T-cell (primary cell): ENCODE measurements around the gene DAB2IP. TPM values are rescaled to one million over a fixed set of nuclear protein-coding genes. Genes with fewer than 3 reads are reported as not detected.

Source experiments
- ATAC-seq, 4 experiments: fragments of 200-7000 bp in 3 of 4; fragments of 150-1000 bp in 1 of 4; cut with Tn5 transposase; replicated peaks in 1 of 4; 1 replicate in 3 of 4; 2 replicates in 1 of 4; pipeline ENCODE4 v1.10.0; 2021; ENCODE audit warnings: moderate library complexity in 3 of 4, mild to moderate bottlenecking in 2 of 4, moderate number of reproducible peaks in 1 of 4
- CTCF ChIA-PET, 2 donors: fragments of 300-600 bp; sonication (Branson Sonifier 250); formaldehyde crosslinking; loops; one replicate each; lab custom pipeline; 2022; ENCODE audit warnings: antibody characterized with exemption in 2 of 2; lab: Charles Lee
- POLR2A ChIA-PET, 2 donors: fragments of 300-600 bp; sonication (Branson Sonifier 250); formaldehyde crosslinking; loops; one replicate each; lab custom pipeline; 2022; ENCODE audit warnings: antibody characterized with exemption in 2 of 2; lab: Charles Lee
- DNase-seq, 35 experiments: peaks; one replicate each; pipeline versions ENCODE4 v3.0.0 to v3.0.0-alpha.2; 2013 to 2023
- H3K27ac ChIP-seq: one replicate; pipeline ENCODE4 v1.5.1; 2013; ENCODE audit warnings: low read length
- H3K27me3 ChIP-seq, 2 experiments: replicated peaks in 1 of 2; 1 replicate in 1 of 2; 2 replicates in 1 of 2; pipeline versions ENCODE4 v1.6.1 to v1.7.0; 2013; ENCODE audit warnings: low read length in 1 of 2, mixed read lengths in 1 of 2; ENCODE audit not compliant: control insufficient read depth in 2 of 2, insufficient read depth in 2 of 2; ENCODE audit errors: extremely low read depth in 1 of 2
- H3K36me3 ChIP-seq, 2 donors: 1 replicate in 1 of 2; 2 replicates in 1 of 2; pipeline versions ENCODE4 v1.6.1 to v1.7.0; 2013; ENCODE audit warnings: low read length in 1 of 2; ENCODE audit not compliant: control insufficient read depth in 2 of 2, insufficient read depth in 1 of 2; ENCODE audit errors: extremely low read depth in 1 of 2
- H3K4me1 ChIP-seq, 2 experiments: 1 replicate in 1 of 2; 2 replicates in 1 of 2; pipeline versions ENCODE4 v1.6.1 to v1.7.0; 2013; ENCODE audit warnings: low read length in 2 of 2, mixed read lengths in 1 of 2; ENCODE audit not compliant: insufficient read depth in 2 of 2, control insufficient read depth in 1 of 2; ENCODE audit errors: extremely low read depth in 1 of 2
- H3K4me3 ChIP-seq, 2 donors: 1 replicate in 1 of 2; 2 replicates in 1 of 2; pipeline versions ENCODE4 v1.5.1 to v1.7.0; 2013; ENCODE audit warnings: mild to moderate bottlenecking in 2 of 2, low read length in 1 of 2, moderate library complexity in 1 of 2; ENCODE audit not compliant: control insufficient read depth in 1 of 2; ENCODE audit errors: extremely low read depth in 1 of 2
- H3K9me3 ChIP-seq: 2 replicates; pipeline ENCODE4 v1.7.0; 2013
- H3K27ac Mint-ChIP-seq, 2 donors: one replicate each; pipeline ENCODE4 v1.8.0; 2020 to 2021; ENCODE audit warnings: mild to moderate bottlenecking in 2 of 2, mixed read lengths in 2 of 2
- H3K27me3 Mint-ChIP-seq, 2 donors: one replicate each; pipeline ENCODE4 v1.8.0; 2021 to 2022; ENCODE audit warnings: mixed read lengths in 2 of 2
- H3K36me3 Mint-ChIP-seq: one replicate; pipeline ENCODE4 v1.8.0; 2021; ENCODE audit warnings: mixed read lengths
- H3K4me1 Mint-ChIP-seq, 3 donors: one replicate each; pipeline ENCODE4 v1.8.0; 2020 to 2022; ENCODE audit warnings: mixed read lengths in 3 of 3, mild to moderate bottlenecking in 1 of 3
- H3K4me3 Mint-ChIP-seq, 3 donors: one replicate each; pipeline ENCODE4 v1.8.0; 2020 to 2022; ENCODE audit warnings: mild to moderate bottlenecking in 3 of 3, mixed read lengths in 3 of 3, moderate library complexity in 3 of 3
- H3K9me3 Mint-ChIP-seq, 3 donors: one replicate each; pipeline ENCODE4 v1.8.0; 2020 to 2022; ENCODE audit warnings: mixed read lengths in 3 of 3
- WGBS: methylation state at CpG from one replicate; pipeline ENCODE4 v1.1.5; 2013; ENCODE audit warnings: missing lambda C conversion rate; ENCODE audit not compliant: insufficient coverage; 5-methylcytosine and 5-hydroxymethylcytosine counted together
- total RNA-seq, 35 experiments: library from RNA in 6 of 35; stranded (reverse) in 6 of 35; fragments of 120-200 nt in 1 of 35; gene quantifications; one replicate each; pipeline versions ENCODE4 v1.2.1 to v1.2.4 and lab custom pipeline; 2013 to 2026

Gene DAB2IP
- total RNA-seq, 5 donors from 2014 or later (not counting 1 experiment from before 2014, with no cell fraction given), result 0.22 to 0.53 (median 0.34) TPM; not detected in 1

DNA sequence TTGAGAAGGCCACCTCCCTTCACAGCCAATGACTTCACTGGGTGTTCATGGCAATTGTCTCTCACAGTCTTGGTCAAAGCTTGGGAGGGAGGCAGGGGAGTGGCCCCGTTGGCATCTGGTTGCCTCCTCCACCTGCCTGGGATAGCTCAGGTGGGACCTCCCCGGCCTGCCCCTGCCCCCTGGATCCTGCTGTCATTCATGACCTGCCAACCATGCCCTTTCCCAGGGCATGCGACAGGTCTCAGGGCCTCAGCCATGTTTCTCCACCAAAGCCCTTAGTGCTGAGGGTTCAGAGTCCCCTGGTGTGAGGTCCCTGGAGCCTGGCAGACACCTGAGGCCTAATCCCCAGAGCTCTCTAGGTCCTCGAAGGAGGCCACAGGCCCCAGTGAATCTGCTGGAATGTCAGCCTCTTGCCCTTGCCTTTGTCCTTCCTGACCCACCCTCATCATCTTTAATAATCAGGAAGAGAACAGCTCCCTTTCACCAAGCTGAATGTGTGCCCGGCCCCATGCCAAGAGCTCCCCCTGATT, 5.6 kb downstream of the DAB2IP start:
- H3K4me1 Mint-ChIP-seq, result peaks cover 8% of the 10 kb centered on the region in 3 donors
- H3K27me3 Mint-ChIP-seq, result peaks cover 49 to 65% of the 10 kb centered on the region in 2 donors
- POLR2A ChIA-PET, result no interaction called here
- H3K27me3 ChIP-seq, result peaks cover 0 to 73% of the 10 kb centered on the region in 2 experiments
- H3K27ac Mint-ChIP-seq, result no peak overlapping the region
- CTCF ChIA-PET, result no interaction called here
- no peaks in the 10 kb centered on the region for H3K9me3 ChIP-seq
- WGBS, result 79% methylated on average over 3 of the region's 5 CpGs
- H3K36me3 Mint-ChIP-seq, result no peaks in the 10 kb centered on the region
- H3K36me3 ChIP-seq, result no peaks in the 10 kb centered on the region
- DNase-seq (no peak), ATAC-seq (no peak)
- no peak overlapping the region for H3K4me3 Mint-ChIP-seq
- H3K27ac ChIP-seq, result no peak overlapping the region
- no peak overlapping the region for H3K4me3 ChIP-seq
- H3K9me3 Mint-ChIP-seq, result no peaks in the 10 kb centered on the region
- H3K4me1 ChIP-seq, result peaks cover 0 to 6% of the 10 kb centered on the region in 2 experiments

DNA sequence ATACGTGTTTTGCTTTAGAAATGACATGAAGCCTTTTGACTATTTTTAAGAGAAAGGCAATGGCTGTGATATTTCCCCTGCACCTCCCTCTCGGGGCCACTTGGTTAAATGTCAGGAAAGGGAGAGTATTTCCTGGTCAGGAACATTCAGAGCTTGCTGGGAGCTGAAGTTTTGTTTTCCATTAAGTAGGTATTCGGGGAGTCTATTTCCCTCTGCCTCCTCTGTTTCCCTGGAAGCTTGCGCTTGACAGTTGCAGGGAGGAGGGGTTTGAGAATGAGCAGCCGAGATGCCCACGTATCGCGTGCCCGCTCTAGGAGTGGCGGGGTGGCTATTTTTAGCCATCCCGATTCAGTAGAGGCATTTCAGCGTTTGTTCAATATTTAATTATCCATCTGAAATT, 6.7 kb downstream of the DAB2IP start:
- no peaks in the 10 kb centered on the region for H3K9me3 Mint-ChIP-seq
- H3K27me3 Mint-ChIP-seq, result peaks cover 44 to 61% of the 10 kb centered on the region in 2 donors
- no peak for ATAC-seq

DNA sequence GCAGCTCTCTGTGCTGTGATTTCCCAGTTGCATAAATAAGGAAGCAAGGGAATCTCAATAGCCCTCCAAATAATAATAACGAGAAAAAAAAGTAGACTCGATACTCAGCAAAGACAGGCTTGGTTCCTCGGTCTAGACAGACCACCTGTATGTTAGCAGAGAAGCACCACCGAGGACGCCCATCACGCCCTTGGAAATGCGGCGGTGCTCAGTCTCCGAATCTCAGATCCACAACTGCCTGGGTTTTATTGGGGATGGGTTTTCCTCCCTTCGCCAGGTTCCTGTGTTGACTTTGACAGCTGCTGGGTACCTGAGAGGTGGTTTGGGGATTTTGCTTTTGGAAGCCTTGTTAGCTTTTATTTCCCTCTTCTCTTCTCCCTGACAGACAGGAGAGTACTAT, 7.2 kb downstream of the DAB2IP start:
- no peaks in the 10 kb centered on the region for H3K4me1 Mint-ChIP-seq
- no peaks in the 10 kb centered on the region for H3K9me3 Mint-ChIP-seq
- H3K36me3 Mint-ChIP-seq, result no peaks in the 10 kb centered on the region
- no peak overlapping the region for H3K27ac Mint-ChIP-seq
- Histone ChIP-seq H3K27ac (no peak overlapping the region), H3K27me3 (peaks cover 0 to 66% of the 10 kb centered on the region in 2 experiments), H3K4me1 (no peaks in the 10 kb centered on the region), H3K36me3 (no peaks in the 10 kb centered on the region), H3K9me3 (no peaks in the 10 kb centered on the region), H3K4me3 (no peak overlapping the region)
- H3K27me3 Mint-ChIP-seq, result peaks cover 42 to 57% of the 10 kb centered on the region in 2 donors
- ChIA-PET CTCF (no interaction called here), POLR2A (no interaction called here)
- 96% methylated on average over 3 of the region's 10 CpGs for WGBS
- DNase-seq (no peak), ATAC-seq (no peak)
- no peak overlapping the region for H3K4me3 Mint-ChIP-seq

More for the DNA sequence above, 6.7 kb downstream of the DAB2IP start:
- Mint-ChIP-seq H3K27ac (no peak overlapping the region), H3K4me3 (no peak overlapping the region), H3K36me3 (no peaks in the 10 kb centered on the region), H3K4me1 (no peaks in the 10 kb centered on the region)
- H3K27me3 ChIP-seq, result peaks cover 0 to 66% of the 10 kb centered on the region in 2 experiments
- DNase-seq, result no peak
- H3K4me1 ChIP-seq, result no peaks in the 10 kb centered on the region
- ChIA-PET CTCF (no interaction called here), POLR2A (no interaction called here)
- H3K4me3 ChIP-seq, result no peak overlapping the region
- 86% methylated on average over 12 of the region's 12 CpGs for WGBS
- H3K27ac ChIP-seq, result no peak overlapping the region
- no peaks in the 10 kb centered on the region for H3K9me3 ChIP-seq
- H3K36me3 ChIP-seq, result no peaks in the 10 kb centered on the region

DNA sequence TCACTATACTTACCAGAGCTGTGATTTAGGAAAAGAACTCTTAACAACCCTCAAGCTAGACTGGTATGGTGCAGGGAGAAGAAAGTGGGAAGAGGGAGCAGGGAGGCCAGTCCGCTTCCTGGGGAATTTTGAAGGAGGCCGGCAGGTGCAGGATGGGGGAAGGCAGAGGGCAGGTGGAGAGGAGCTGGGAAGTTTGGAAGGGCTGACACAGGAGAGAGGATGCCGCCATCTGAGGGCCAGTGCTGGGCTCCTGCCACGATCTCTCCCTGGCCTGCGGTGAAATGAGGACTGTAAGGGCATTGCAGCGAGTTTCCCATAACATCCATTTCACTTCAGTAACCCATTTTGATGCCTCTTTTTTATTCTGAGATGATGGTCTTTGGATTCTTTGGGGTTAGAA, 8.9 kb downstream of the DAB2IP start:
- peaks cover 0 to 51% of the 10 kb centered on the region in 2 experiments for H3K27me3 ChIP-seq
- no peak overlapping the region for H3K27ac ChIP-seq
- no peaks in the 10 kb centered on the region for H3K36me3 ChIP-seq
- H3K4me3 Mint-ChIP-seq, result no peak overlapping the region
- H3K27me3 Mint-ChIP-seq, result peaks cover 33 to 44% of the 10 kb centered on the region in 2 donors
- no peaks in the 10 kb centered on the region for H3K9me3 ChIP-seq
- H3K36me3 Mint-ChIP-seq, result no peaks in the 10 kb centered on the region
- no peaks in the 10 kb centered on the region for H3K4me1 ChIP-seq
- no peak overlapping the region for H3K27ac Mint-ChIP-seq
- ChIA-PET CTCF (no interaction called here), POLR2A (no interaction called here)
- WGBS, result 75% methylated on average over 2 of the region's 6 CpGs
- H3K4me1 Mint-ChIP-seq, result no peaks in the 10 kb centered on the region
- ATAC-seq (no peak), DNase-seq (no peak)
- H3K4me3 ChIP-seq, result no peak overlapping the region
- H3K9me3 Mint-ChIP-seq, result no peaks in the 10 kb centered on the region

DNA sequence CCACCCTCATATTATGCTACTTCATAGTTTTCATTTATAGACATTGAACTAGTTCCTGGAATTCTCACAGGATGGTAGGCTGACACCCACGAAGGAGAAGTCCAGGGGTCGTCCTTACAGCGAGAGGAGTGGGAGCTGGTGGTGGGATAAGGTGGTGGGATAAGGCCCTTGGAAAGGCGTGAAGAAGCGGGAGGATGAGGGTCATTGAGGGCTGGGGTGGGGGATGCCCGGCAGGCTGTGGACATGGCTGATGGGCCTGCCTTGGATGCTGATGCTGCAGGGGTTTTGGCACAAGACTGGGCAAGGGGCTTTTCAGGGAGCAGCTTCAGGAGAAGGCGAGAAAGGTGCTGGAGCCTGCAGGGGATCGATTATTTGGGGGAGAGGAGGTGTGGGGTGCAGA, 9.4 kb downstream of the DAB2IP start:
- Histone ChIP-seq H3K9me3 (no peaks in the 10 kb centered on the region), H3K27ac (no peak overlapping the region), H3K4me3 (no peak overlapping the region), H3K36me3 (no peaks in the 10 kb centered on the region), H3K4me1 (no peaks in the 10 kb centered on the region), H3K27me3 (peaks cover 0 to 47% of the 10 kb centered on the region in 2 experiments)
- DNase-seq (no peak), ATAC-seq (no peak)
- CTCF ChIA-PET, result no interaction called here
- 73% methylated on average over 7 of the region's 8 CpGs for WGBS
- Mint-ChIP-seq H3K4me3 (no peak overlapping the region), H3K36me3 (no peaks in the 10 kb centered on the region), H3K4me1 (no peaks in the 10 kb centered on the region), H3K9me3 (no peaks in the 10 kb centered on the region), H3K27me3 (peaks cover 33 to 41% of the 10 kb centered on the region in 2 donors), H3K27ac (no peak overlapping the region)
- POLR2A ChIA-PET, result no interaction called here

DNA sequence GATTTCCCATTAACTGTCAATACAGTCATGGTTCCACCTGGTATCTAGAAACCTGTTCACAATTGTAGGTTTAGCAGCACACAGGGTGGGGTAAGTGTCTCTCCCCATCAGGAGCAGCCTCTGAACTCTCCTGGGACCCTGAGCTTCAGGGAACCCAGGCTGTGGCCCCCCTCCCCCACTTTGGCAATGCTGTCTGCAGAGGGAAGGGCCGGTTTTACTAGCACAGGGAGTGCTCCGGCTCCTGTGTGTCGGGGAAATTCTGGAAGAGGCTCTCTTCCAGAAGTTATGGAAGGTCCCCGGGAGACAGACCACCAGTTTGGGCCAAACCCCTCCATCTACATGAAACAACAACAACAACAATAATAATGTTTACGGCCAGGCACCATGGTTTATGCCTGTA, 9.9 kb downstream of the DAB2IP start:
- ChIA-PET POLR2A (no interaction called here), CTCF (no interaction called here)
- H3K27me3 ChIP-seq, result peaks cover 0 to 43% of the 10 kb centered on the region in 2 experiments
- WGBS, result no CpG with 5 or more reads among the region's 5 CpGs
- H3K27ac Mint-ChIP-seq, result no peak overlapping the region
- no peak overlapping the region for H3K4me3 Mint-ChIP-seq
- H3K27me3 Mint-ChIP-seq, result peaks cover 36 to 44% of the 10 kb centered on the region in 2 donors
- H3K9me3 ChIP-seq, result no peaks in the 10 kb centered on the region
- H3K9me3 Mint-ChIP-seq, result no peaks in the 10 kb centered on the region
- no peak for DNase-seq
- no peak overlapping the region for H3K27ac ChIP-seq
- H3K4me1 Mint-ChIP-seq, result no peaks in the 10 kb centered on the region
- H3K4me1 ChIP-seq, result no peaks in the 10 kb centered on the region
- H3K36me3 Mint-ChIP-seq, result no peaks in the 10 kb centered on the region
- no peaks in the 10 kb centered on the region for H3K36me3 ChIP-seq
- no peak overlapping the region for H3K4me3 ChIP-seq
- no peak for ATAC-seq

DNA sequence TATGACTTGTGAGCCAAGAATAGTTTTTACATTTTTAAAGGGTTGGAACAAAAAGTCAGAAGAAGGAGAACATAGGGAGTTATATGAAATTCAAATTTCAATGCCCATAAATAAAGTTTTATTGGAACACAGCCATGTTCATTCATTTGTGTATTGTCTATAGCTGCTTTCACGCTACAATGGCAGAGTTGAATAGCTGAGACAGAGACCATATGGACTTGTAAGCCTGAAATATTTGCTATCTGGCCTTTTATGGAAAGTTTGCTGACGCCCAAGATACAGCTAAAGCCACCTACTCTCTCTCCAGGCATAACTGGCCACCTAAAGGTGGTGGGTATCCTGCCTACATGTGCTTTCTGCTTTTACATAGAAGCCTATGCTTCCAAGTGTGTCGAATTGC, 10.9 kb downstream of the DAB2IP start:
- Histone ChIP-seq H3K27me3 (peaks cover 0 to 33% of the 10 kb centered on the region in 2 experiments), H3K36me3 (no peaks in the 10 kb centered on the region), H3K9me3 (no peaks in the 10 kb centered on the region), H3K4me3 (no peak overlapping the region), H3K27ac (no peak overlapping the region), H3K4me1 (no peaks in the 10 kb centered on the region)
- POLR2A ChIA-PET, result no interaction called here
- CTCF ChIA-PET, result no interaction called here
- Mint-ChIP-seq H3K27ac (no peak overlapping the region), H3K36me3 (no peaks in the 10 kb centered on the region), H3K4me3 (no peak overlapping the region), H3K9me3 (no peaks in the 10 kb centered on the region), H3K4me1 (no peaks in the 10 kb centered on the region), H3K27me3 (peaks cover 32 to 38% of the 10 kb centered on the region in 2 donors)
- ATAC-seq (no peak), DNase-seq (no peak)
- 50% methylated on average over 1 of the region's 3 CpGs for WGBS
